22Rv1 (cell line): ENCODE data around the gene SIRT7.

Experiments
- H3K27ac ChIP-seq: fragments of 450-650 bp; 2 replicates; pipeline ENCODE4 v1.5.1; 2017
- CTCF ChIP-seq: fragments of 450-650 bp; IDR thresholded peaks from 2 replicates; pipeline ENCODE4 v1.5.1; 2017; ENCODE audit warnings: mild to moderate bottlenecking
- ZFX ChIP-seq: fragments of 450-650 bp; IDR thresholded peaks from 2 replicates; pipeline ENCODE4 v1.6.1; 2017; ENCODE audit warnings: antibody characterized with exemption, borderline replicate concordance

The SIRT7 gene

GRCh38 chr17:81917565-81918332 is at the start of gene SIRT7:
TSS of gene SIRT7 (minus strand) at chr17:81918176. CDS start at chr17:81918131, 45 bp downstream.
- TF ChIP-seq CTCF, result peak; percentile 15
- TF ChIP-seq ZFX, result no peak
- peak within 1 kb of the TSS; percentile 74 for H3K27ac ChIP-seq

GRCh38 chr17:81967244-81967532 is 49.2 kb upstream of the SIRT7 start:
- TF ChIP-seq ZFX, result no peak
- TF ChIP-seq CTCF, result no peak
- no peak overlapping the region for H3K27ac ChIP-seq

GRCh38 chr17:81966343-81967243 is 48.6 kb upstream of the SIRT7 start:
- H3K27ac ChIP-seq, result no peak overlapping the region
- TF ChIP-seq ZFX, result no peak
- TF ChIP-seq CTCF, result no peak

GRCh38 chr17:81964081-81964849 is 46.3 kb upstream of the SIRT7 start:
- no peak overlapping the region for H3K27ac ChIP-seq
- TF ChIP-seq ZFX (no peak), CTCF (no peak)

GRCh38 chr17:81962499-81963441 is 44.8 kb upstream of the SIRT7 start:
- no peak for TF ChIP-seq ZFX
- no peak for TF ChIP-seq CTCF
- no peak overlapping the region for H3K27ac ChIP-seq

GRCh38 chr17:81961521-81962498 is 43.8 kb upstream of the SIRT7 start:
- TF ChIP-seq CTCF (0 out of 2 replicates have a peak, but pooled peaks have one; percentile 3), ZFX (no peak)
- no peak overlapping the region for H3K27ac ChIP-seq
